Spleen (tissue), 7 donors: Measurements from ENCODE around the gene MSGN1.

Source experiments
- CTCF ChIP-seq, 11 experiments: fragments of 200-600 bp in 7 of 11; fragments of 450-650 bp in 4 of 11; sonication (generic) in 4 of 11; IDR thresholded peaks in 8 of 11; conservative IDR thresholded peaks in 3 of 11; 1 replicate in 7 of 11; 2 replicates in 4 of 11; pipeline versions ENCODE4 v1.4.0 to v1.8.0; 2016 to 2021; ENCODE audit warnings: antibody characterized with exemption in 11 of 11, inconsistent platforms in 4 of 11, mild to moderate bottlenecking in 1 of 11
- POLR2A ChIP-seq, 3 donors: fragments of 450-650 bp; IDR thresholded peaks; one replicate each; pipeline ENCODE4 v1.5.1; 2017; ENCODE audit warnings: antibody characterized with exemption in 3 of 3, mild to moderate bottlenecking in 1 of 3
- POLR2AphosphoS5 ChIP-seq, 3 donors: sonication (generic); formaldehyde crosslinking; IDR thresholded peaks; one replicate each; pipeline ENCODE4 v1.5.1; 2017; ENCODE audit warnings: antibody characterized with exemption in 3 of 3
- donor health status: DM: no; HTN: no; CAD: no; lungs with moderate emphysema.
- donor health status: DM: no; HTN: no; CAD: no.
- donor health status: DM: no; HTN: no; CAD: no.

DNA sequence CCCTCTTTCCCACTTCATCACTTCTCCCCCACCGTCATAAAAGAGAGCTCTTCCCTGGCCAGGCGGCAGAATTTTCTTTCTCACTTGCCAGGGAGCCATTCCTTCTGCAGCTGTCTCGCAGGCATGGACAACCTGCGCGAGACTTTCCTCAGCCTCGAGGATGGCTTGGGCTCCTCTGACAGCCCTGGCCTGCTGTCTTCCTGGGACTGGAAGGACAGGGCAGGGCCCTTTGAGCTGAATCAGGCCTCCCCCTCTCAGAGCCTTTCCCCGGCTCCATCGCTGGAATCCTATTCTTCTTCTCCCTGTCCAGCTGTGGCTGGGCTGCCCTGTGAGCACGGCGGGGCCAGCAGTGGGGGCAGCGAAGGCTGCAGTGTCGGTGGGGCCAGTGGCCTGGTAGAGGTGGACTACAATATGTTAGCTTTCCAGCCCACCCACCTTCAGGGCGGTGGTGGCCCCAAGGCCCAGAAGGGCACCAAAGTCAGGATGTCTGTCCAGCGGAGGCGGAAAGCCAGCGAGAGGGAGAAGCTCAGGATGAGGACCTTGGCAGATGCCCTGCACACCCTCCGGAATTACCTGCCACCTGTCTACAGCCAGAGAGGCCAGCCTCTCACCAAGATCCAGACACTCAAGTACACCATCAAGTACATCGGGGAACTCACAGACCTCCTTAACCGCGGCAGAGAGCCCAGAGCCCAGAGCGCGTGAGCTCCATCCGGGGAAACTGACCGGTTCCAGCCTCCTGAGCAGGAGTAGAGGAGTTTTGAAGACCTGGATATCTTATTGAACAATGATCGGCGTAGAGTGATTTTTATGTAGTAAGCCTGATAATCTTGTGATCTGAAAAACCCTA, at the start of gene MSGN1:
- TF ChIP-seq CTCF (IDR thresholded peaks at IDR 0.05 in 8 of 11, conservative IDR thresholded peaks at IDR 0.05 in 3 of 11) (no peak), POLR2A (IDR thresholded peaks at IDR 0.05) (no peak), POLR2AphosphoS5 (IDR thresholded peaks at IDR 0.05) (no peak)
